HG02943 (cell line): Measurements from ENCODE around the gene ALG5.

Experiments
- ATAC-seq: cut with Tn5 transposase; IDR thresholded peaks from one replicate; pipeline ENCODE4 v1.9.1; 2021; ENCODE audit warnings: mild to moderate bottlenecking, low read depth, moderate library complexity; ENCODE audit not compliant: unreplicated experiment

Gene ALG5

DNA sequence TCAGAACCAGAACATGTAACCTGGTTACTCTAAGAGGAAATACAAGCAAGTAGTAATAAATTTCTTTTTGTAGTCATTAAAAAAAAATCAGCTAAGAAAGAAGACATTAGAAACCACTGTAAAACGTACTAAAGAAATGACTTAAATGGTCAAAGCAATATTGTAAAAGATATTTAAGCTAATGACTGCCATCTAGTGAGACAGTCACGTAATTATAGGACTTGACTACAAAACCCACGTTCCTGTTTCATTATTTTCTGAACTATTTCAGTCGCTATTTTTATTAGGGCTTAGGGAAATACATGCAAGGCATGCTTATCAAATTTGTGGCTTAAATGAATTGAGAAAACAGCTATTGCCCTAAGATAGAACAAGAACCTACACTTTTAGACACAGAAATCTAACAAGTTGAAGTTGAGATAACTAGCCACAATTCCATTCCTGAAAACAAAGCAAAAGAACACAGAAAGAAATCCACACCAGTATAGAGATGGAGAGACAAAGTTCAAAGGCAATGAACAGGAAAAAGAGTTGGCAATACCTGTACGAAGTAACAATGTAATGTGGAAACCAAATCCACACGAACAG is 17.9 kb downstream of the ALG5 start:
- no peak for ATAC-seq

DNA sequence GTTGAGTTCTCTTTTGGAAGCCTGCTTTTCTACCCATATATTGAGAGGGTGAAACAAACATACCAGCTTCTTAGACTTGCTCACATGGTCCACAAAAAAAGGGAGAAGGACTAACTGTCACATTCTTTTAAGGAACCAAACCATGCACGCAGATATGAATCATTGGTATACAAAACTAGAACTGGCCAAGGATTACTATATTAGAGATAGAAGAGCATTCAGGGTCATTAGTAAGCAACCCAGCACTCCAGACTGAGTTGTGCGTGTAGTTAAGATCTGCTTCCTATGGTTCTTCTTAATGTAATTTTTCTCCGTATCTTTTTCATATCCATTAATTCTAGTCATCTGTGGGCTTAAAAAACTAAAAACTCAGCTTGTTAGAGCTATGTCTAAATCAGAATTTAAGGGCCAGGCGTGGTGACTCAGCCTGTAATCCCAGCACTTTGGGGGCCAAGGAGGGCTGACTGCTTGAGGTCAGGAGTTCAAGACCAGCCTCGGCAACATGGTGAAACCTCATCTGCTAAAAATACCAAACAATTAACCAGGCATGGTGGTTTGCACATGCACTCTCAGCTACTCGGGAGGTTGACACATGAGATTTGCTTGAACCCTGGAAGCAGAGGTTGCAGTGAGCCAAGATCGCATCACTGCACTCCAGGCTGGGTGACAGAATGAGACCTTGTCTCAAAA is 19.6 kb downstream of the ALG5 start:
- no peak for ATAC-seq

DNA sequence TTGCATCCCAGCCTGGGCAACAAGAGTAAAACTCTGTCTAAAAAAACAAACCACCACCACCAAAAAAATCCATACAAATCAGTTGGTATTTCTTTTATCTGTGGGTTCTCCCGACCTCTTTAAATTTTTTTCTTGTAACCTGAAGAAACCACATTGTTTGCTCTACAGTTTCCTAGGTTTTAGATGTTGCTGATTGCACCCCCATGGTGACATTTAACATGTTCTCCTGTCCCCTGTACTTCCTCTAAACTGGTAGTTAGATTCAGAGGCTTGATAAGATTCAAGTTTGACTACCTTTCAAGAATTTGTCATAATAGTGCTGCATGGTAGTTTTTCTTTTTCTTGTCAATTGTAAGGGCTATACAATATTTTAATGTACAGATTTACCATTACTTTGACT is 24.0 kb downstream of the ALG5 start:
- no peak for ATAC-seq

DNA sequence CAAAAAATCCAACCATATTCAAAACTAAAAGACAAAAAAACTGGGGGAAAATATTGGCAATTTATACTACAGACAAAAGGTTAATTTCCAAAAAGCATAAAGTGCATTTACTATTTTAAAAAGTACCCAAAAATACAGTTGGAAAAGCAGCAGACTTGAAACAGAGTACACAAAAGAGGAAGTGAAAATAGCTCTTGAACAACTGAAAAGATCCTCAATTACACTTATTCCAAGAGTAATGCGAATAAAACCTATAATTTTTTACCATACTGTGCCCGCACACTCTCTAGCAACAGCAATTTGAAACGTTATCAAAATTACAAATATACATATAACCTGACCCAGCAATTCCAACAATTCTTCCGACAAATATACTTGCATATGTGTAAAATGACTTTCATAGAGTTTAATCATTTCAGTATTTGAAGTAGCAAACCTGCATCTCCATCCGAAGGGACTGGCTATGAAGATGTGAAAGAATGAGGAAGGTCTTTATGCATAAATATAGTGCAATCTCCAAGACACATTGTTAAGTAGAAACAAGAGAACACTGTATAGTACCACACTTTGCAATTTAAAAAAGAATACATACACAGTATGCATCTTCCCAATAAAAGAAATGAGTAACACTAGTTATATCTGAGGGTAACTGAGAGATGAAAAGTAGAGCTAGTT is 25.4 kb downstream of the ALG5 start:
- ATAC-seq: peak; percentile 64

DNA sequence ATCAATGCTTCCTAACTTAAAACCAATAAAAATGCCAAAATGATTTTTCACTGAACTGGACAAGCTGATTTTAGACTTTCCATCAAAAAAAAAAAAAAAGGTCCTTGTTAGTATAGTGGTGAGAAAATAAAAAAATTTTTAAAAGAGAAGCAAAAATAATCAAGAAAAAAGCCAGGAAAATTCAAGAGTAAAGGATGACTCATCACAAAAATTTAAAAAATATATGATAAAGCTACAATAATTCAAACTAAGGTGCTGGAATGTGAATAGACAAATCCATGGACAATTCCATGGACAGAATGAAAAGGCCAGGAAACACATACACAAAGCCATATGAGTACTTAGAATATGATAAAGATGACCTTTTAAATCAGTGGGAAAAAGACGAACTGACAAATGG is 26.1 kb downstream of the ALG5 start:
- no peak for ATAC-seq

DNA sequence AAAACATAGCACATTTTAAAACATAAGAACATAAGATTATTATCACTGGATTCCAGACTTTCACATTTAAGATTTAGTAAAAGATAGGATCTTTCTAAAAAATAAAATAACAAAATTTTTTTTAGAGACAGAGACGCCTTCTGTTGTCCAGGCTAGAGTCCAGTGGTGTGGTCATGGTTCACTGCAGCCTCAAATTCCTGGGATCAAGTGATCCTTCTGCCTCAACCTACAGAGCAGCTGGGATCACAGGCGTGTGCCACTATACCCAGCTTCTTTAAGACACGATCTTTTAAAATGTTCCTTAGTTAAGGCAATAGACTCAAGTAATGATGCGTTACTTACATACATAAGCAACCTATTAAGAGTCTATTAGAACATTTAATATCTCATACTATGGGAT is 32.7 kb downstream of the ALG5 start:
- ATAC-seq: no peak

DNA sequence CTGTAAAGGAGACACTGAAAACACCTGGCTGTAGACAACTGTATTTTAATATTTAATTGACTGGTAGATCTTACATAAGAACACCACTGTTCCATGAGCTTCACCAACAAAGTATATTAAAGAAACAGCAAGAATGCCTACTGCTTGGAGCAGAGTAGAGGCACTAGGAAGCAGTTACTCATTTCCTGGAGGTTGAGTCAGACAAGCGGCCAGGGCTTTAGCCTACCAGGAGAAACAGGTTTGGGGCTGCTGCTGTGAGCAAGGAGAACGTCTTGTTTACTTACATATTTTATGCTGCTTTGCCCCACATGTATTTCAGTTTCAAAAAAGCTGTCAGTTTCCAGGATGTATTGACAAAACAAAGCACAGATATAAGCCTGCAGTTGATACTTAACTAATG is 33.4 kb downstream of the ALG5 start:
- no peak for ATAC-seq

DNA sequence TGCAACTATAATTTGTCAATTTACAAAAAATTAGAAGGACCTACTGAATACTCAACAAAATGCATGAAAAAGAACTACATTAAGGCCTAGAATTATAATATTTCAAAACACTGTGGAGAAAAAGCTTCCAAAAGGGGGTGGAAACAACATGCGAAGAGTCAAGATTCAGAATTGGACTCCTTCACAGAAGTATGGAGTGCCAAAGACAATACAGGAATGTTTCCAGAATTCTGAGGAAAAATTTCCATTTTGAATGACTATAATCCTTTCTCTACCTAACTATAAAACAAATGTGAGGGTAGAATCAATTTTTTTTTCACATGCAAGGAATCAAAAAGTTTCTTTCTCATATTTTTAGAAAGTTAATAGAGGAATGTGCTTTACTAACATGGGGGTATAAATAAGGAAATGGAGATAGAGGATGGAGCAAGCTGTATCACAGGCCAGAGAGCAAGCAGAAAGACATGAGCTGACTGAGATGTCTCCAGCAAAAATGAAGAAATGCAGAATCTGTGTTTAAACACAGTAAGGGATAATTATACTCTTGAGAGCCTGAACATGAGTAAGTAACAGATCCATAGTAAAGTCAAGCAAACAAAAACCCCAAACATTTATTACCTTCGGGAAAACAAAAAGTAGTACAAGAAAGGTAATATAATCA is 39.6 kb downstream of the ALG5 start:
- no peak for ATAC-seq

DNA sequence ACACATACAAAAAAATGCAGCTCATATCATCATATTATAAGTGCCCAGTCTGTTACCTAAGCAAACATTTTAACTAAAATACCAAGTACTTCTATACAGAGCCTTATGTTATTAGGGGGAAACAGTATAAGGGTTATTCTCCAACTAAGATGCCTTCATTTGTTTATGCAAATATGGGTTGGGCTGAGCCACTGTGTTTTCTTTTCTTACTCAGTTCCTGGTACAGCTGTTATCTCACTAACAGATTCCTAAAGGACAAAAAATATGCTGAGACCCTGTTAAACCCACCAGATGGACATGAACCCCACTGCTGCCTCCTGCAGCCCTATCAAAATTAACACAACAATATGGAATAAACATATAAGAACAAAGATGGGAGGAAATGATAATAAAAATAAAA is 44.6 kb downstream of the ALG5 start:
- no peak for ATAC-seq

DNA sequence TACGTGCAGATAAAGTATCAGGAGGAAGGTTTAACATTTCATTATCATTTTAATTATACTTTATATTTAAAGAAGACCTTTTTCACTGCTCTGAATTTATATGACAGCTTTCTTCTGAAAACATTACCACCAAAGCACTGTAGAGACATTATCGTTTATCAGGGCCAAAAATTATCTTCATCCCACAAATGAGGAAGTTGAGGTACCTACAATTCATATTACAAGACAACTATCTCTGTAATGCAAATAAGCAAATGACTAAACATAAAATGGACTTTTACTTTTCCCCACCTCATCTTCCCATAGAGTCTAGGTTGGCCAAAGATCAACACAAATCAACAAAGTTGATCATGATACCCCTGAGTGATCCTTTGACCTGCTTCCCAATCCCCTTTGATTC is 48.2 kb downstream of the ALG5 start:
- ATAC-seq: no peak

DNA sequence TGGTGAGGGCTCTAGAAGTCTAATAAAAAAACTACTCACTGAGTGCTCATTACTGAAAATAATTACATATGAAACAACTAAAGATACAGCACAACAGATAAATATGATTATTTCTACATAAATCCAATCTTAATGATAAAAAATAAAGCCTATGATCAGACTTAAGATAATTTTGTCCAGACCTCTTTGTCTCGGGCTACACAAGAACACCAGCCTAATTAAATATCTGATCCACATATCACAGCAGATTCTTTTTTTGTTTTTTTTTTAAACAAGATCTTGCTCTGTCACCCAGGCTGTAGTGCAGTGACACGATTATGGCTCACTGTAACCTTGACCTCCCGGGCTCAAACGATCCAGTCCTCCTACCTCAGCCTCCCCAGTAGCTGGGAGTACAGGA is 48.8 kb downstream of the ALG5 start:
- no peak for ATAC-seq

DNA sequence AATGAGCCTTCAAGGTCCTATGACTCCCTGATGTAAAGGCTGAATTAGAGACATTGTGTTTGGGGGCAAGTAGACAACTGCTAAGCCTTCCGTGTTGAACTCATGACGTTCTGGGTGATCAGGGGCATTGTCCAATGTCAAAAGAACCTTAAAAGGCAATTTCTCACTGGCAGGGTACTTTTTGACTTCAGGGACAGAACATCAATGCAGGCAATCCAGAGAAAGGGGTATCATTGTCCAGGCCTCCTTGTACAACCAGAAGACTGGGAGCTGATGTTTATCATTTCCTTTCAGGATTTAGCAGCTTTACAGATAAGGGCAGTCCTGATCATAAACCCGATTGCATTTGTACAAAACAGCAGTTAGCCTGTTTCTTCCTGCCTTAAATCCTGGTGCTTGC is 54.1 kb downstream of the ALG5 start:
- ATAC-seq: no peak

DNA sequence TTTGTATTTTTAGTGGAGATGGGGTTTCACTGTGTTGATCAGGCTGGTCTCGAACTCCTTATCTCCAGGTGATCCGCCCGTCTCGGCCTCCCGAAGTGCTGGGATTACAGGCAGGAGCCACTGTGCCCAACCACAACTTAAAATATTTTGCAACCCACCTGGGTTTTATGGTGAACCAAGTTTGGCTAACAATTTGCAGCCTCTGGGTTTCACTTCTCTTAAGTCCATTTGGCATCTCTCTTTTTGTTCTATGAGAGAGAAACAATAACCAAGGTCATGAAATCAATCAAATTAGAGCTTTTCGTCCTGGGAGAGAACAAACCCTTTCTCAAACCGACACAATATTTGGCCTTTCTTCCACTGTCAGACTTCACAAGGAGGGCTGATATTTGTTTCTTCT is 73.5 kb downstream of the ALG5 start:
- no peak for ATAC-seq

DNA sequence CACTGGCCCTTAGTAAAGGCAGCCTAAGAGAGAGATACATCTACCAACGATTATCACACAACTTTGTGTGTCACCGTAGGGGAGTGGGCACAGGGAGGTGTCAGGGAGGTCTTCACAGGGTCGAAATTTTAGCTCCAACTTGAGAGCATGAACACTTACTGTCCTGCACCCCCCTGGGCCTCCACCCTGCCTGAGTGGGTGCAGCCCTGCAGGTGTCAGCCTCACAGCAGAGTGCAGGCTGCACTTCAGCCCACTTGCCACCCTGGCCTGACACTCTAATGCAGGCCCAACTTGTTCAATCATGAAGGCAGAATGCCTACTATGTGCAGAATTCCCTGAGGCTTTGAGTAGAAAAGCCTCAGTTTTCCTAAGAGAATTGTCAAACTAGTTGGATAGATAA is 75.1 kb downstream of the ALG5 start:
- no peak for ATAC-seq

DNA sequence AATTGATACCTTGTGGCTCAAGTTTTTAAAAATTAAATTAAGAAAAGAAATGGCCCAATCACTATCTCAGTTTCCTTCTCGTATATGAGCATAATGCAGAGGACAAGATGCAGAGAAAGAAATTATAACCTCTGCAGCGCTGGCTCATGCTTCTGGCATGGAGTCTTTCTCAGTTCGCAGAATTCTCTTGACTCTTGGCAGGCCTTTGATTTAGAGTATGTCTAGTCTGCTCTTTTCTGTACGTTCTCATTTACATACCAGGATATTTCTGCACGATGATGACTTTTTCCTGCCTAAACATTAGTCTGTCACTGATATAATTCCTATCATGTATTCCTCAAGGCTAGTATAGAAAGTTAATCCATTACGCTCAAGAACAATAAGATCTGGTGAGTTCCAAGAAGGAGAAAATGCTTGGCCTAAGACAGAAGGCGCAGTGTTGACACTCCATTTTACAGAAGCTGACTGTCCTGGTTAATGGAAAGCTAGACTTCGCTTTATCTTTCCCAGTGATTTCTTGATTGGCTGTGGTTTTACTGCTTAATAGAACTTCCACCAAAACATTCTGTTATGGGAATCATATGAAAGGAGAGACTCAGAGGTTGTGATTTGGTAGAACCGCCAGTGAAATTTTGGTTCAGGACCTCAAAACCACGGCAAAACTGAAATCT is 77.4 kb downstream of the ALG5 start:
- no peak for ATAC-seq

DNA sequence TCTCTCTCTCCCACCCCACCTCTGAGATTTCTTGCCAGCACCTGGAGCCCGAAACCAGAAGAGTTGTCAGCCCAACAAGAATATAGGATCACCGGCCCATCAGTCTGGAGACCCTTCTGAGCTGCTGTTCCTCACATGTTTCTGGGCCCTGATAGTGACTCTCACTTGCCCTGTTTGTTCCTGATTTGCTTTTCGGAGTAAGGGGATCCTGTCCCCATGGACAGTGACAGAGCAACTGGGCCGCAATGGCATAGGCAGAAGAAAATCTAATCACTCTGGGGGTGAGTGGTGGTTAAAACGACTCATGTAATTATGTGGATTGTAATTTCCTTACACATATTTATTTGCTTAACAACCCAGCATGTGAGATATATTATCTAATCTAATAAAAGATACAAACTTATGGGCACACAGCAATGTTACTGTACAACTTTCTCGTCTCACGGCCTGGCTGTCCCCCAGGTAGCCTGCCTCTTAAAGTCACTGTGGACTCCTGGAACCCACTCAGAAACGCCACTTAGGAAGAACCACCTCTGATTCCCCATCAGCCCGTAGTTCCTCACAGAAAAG is 78.4 kb downstream of the ALG5 start:
- ATAC-seq: no peak

DNA sequence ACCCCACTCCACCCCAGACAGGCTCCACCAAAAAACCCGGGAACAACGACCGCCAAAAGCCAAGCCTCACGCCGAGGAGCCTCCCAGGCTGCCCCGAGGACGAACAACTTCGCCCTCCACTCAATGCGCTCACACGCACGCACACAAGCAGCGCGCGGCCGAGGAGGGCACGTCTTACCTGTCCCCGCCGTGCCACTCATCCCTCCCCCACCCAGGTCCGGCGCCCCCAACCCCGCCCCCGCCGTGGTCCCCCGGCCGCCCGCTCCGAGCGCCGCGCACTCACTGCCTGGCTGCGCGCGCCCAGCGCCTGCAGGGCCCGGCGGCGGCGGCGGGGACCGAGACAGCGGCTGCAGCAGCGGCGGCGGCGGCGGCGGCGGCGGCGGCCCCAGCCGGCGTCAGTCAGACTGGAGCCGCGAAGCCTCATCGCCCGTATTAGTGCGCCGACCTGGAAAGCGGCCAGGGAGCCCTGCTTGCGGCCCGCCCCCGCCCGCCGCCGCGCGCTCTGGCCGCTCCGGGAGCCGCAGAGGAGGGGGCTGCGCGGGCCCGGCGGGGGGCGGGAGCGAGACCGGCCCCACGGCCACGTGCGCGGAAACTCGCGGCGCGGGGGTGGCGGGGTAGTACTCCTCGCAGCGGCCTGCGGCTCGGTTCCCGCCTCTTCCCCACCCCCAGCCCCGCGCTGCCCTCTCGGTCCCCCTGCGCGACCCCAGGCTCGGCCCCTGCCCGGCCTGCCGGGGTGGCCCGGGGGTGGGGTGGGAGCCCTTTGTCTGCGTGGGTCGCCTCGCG is 79.1 kb downstream of the ALG5 start, which contains the start of gene SMAD9:
TSS of gene SMAD9 (minus strand) at position 406 of the 783 bp plus-strand sequence. CDS start 40,549 bp downstream, outside the sequence.
- ATAC-seq: no peak

DNA sequence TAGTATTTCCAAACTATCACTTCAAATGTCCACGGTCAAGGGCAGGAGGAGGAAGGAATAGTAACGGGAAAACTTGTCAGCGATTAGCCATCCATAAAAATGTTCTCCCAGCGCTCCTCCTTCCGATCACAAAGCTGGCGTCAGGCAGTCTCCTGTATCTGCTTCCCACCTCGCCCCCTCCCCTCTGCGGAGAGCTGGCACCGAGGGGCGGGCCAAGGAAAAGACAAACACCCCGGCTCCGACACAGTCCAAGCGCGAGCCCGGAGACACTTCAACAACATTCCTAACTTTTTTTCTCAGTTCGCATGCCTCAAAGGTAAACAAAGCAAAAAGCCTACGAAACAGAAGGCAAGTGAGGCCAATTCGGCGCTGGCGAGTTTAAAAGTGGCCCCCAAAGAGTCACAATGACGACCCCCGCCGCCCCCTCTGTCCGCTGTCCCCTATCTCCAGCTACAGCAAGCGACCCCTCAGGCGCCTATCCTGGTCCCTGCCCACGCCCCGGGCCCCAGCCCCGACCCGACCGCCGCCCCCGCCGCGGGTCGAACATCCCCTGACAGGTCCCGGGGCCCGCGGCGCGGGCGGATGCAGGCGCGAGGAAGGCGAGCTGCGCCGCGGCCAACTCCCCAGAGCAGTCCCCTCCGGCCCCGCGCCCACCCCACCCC is 79.8 kb downstream of the ALG5 start:
- ATAC-seq: no peak
